HuH-7.5 (cell line): ENCODE data around the gene LEP.
"Not testable (repeated sequence)": the region's sequence is repeated elsewhere in the genome, so short reads cannot be mapped to it uniquely, and the experiment has no call there.

Experiments
- DNase-seq: peaks from one replicate; pipeline ENCODE4 v3.0.0; 2011; ENCODE audit warnings: low spot score

The LEP gene

DNA sequence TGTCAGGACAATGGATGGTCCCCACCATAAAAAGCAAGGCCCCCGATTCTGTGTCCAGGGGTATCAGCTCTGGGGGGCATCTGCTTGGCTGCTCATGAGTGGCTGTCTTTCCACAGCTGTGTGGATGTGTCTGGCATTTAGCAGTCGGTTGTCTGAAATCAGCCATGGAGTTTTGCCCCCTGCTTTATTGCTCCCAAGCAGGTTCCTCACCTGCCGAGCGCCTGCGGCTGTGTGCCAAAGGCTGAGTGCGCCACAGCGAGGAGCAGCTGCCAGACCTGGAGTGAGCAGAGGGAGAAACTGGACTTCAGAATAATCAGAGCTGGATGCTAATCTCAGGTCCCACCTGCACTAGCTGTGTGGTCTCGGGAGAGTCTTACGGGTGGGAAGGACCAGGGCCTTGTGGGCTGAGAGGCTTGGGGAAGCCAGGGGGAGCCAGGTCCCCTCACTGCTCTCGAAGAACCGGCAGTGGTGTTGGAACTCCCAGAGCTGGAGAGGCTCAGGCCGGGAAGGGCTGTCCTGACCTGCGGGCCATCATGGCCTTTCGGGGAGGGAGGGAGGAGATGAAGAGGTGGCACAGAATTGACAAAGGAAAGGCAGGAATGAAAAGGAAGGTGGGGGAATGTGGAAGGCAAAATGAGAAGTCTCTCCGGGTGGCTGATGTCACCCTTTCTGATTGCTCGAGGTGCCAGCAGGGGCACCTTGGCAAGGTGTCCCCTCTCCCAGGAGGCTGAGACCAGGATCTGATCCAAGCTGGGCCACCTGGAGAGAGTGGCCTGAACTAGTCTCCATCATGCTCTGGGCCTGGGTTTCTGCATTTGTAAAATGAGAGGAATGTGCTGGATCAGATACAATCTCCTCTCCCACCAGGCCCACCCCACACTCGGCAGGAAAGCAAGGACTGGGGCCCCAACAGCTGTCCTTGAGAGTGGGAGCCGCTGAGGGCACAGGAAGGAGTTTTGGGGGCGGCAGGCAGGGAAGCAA is 30.2 kb upstream of the LEP start:
- DNase-seq = no peak

DNA sequence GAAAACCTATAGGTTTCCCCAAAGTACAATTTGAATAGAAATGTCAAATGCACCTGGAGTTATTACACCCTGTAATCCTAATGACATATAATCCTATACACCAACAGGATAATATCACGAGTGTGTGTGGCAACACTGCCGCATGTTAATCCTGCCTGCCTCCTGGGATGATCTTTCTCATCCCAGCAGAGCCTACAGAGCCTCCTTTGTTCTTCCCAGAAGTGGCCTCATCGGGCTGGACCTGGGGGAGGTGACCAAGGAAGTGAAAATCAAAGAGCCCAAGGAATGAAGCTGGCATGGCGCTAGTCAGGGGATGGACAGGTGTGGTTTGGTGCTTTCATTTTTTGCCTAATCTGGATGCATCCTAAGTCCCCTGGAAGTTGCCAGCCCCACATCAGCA is 29.5 kb upstream of the LEP start:
- no peak for DNase-seq

DNA sequence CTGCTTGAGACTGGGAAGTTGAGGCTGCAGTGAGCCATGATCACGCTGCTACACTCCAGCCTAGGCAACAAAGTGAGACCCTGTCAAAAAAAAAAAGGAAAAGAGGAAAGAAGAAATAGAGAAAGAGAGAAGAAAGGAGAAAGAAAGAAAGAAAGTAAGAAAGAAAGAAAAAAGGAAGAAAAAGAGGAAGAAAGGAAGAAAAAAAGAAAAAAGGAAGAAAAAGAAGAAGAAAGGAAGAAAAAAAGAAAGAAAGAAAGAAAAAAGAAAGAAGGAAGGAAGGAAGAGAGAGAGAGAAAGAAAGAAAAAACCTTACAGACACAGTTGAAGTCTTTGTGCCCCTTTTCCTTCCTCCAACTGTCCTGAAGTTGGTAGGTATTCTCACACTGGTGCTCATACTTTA is 26.6 kb upstream of the LEP start:
- DNase-seq = no peak

DNA sequence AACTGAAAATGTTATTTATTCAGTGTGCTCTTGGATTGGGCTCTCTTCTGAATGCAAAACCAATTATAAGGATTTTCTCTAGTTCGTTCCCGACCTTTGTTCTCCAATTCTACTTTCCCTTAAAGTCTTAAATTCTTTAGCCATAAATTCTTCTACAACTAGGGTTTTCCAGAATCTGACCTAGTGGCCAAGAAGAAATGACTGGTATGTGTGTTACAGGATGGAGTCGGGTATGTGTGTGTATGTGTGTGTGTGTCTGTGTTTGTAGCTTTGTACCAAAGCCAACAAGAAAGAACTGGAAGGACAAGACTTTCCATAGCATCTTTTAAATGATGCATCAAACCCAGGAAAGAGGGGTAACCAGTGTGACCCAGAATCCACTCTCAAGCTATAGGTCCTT is 25.8 kb upstream of the LEP start:
- no peak for DNase-seq

DNA sequence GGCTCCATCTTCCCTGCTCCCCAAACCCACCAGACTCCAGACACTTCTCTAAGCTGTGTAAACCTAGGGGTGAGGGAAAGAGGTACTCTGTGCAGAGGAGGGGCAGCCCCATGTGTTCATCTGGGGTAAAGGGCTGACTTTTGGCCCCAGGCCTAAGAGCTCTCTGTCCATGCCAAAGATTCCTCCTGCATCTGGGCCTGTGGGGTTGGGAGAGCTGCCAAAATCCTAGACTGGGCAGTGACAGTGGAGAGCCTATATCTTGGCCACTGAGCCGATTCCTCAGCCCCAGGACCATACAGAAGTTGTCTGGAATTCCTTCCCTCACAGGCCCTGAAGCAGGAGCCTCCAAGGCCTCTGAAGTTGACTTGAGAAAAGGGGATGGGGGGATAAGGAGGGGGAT is 25.3 kb upstream of the LEP start:
- no peak for DNase-seq

DNA sequence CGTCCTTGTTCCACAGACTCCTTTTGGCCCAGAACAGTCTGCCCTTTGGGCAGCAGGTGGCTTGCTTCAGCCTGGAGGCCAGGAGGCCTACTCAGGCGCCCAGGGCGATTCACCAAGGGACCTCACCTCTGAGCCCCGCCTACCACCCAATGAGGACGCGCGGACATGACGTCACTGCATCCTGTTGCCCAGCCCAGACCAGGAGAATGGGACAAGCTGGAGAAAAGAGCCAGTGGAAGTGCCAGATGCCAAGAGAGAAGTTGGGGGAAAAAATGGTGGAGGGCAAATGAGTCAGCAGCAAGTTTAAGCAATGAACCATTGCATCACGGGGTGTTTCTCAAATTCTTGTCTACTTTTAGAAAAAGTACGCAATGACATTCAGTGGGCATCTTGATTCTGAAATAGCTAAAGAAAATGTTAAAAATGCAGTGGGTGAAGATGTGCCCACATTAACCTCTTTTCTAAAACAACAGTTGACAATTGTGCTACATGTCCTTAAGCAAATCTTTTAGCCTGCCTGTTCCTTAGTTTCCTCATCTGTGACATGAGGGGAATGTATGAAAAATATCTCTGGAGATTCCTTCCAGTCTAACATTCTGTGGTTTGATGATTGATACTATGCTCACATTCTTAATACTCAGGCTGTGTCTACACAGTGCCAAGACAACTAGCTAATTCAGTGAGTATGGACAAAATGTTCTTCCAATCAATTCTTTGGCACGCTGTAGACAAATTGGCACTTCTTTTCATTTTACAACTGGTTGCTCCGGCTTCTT is 23.9 kb upstream of the LEP start:
- no peak for DNase-seq

DNA sequence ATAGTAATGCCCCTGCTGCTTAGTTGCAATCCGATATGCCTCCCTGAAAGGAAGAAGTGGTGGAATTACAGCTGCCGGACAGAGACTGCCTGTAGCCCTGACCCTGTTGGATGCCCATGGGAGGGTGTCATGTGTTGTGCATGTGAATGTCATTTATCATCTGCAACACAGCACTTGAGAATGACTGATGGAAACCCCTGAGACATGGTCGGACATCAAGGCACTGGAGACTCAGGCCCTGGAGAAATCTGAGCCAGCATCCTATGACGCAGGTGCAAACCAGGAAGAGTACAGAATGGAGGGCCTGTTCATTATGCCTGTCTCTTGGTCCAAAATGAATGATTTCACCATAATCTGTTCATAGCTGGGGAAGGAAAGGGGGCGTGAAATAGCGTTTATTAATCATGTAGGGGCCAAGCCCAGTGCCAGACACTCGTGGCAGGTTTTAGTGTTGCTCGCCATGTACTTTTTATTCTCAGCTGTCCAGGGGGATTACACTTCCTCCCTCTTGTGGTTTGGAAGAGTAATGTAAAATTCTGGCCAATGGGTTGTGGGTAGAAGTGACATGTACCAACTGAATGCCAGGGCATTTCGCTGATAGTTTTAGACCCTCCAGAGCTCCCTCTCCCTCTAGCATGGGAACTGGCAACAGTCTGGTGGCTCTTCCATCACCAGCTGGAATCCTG is 23.0 kb upstream of the LEP start:
- no peak for DNase-seq

DNA sequence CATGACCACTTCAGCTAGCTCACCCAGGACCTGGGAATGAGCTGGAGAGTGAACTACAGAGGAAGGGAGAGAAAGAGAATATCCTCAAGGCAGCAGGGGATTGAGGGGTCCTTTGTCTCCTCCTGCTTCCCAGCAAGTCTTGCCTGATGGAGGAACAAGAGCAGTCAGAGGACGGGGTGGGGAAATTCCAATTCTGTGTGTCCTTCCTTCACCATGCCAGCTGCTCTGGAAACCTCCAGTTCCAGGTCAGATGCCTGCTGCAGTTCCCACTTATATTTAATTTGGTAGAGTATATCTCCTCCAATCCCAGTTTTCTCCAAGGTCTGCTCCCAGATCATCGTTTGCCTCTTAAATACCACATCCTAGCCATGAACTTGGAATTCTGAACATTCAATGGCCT is 21.4 kb upstream of the LEP start:
- DNase-seq = no peak

DNA sequence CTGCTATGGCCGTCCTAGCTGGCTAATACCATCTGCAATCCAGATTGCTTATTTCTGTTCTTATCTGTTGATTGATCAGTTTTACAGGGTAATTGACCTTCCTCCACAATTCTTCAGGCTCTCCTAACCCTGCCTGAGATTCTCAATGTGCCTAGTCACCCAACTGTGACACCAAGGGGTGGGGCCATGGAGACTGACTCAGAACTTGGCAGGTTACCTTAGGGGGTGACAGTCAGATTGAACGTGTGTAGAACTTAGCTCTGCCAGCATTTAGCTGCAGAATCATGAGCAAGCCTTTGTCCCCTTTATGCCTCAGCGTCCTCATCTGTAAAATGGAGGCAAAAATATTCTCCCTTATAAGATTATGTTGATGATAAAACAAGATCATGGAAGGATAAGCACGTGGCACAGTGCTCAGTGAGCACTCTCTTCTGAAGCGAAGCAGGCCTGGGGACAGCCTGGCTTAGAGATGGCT is 19.1 kb upstream of the LEP start:
- DNase-seq = no peak

DNA sequence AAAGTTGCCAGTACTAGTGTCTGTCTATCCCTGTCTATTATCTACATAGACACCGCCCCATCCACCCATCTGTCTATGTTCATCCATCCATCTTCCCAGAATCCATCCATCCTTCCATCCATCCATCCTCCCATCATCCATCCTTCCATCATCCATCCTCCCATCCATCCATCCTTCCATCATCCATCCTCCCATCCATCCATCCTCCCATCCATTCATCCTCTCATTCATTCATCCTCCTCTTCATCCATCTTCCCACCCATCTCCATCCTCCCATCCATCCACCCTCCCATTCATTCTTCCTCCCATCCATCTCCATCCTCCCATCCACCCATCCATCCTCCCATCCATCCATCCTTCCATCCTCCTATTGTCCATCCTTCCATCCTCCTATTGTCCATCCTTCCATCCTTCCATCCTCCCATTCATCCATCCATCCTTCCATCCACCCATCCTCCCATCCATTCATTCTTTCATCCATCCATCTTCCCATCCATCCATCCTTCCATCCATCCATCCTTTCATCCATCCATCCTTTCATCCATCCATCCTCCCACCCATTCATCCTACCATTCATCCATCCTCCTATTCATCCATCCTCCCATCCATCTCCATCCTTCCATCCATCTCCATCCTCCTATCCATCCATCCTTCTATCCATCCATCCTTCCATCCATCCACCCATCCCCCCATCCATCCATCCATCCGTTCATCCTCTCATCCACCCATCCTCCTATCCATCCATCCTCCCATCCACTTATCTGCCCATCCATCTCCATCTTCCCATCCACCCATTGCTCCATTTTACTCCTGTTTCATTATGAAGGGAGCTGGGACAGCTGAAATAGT is 14.7 kb upstream of the LEP start:
- no peak for DNase-seq

DNA sequence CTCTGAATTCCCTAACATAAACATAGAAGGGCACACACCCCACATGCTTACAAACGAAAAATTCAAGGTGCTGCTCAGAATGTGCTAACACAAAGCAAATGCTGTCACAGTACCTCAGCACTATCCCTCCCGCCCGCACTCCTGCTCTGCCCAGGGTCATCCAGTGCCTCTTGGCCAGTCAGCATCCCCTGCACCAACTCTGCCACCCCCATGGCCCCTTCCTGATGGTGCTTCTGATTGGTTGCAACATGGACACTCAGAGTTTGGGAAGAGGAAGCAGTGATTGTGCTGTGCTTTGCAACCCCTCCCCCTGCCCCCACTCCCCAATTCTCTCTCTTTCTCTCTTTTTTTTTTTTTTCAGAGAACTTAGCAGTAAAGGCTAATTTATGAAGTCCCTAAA is 13.8 kb upstream of the LEP start:
- DNase-seq = no peak

DNA sequence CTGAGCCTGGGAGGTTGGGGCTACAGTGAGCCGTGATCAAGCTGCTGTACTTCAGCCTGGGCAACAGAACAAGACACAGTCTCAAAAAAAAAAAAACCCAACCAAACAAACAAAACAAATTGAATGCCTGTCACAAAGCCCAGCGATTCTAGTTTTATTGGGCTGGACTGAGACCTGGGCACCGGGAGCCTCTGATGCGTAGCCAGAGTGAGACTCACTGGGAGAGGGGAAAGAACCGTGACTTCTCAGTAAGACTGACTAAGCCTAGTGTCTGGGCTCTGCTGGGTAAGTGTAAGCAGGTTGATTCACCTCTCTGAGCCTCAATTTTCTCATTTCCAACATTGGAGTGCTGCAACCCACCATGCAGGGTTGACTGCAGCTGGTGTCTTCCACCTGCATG is 10.1 kb upstream of the LEP start:
- DNase-seq = no peak

DNA sequence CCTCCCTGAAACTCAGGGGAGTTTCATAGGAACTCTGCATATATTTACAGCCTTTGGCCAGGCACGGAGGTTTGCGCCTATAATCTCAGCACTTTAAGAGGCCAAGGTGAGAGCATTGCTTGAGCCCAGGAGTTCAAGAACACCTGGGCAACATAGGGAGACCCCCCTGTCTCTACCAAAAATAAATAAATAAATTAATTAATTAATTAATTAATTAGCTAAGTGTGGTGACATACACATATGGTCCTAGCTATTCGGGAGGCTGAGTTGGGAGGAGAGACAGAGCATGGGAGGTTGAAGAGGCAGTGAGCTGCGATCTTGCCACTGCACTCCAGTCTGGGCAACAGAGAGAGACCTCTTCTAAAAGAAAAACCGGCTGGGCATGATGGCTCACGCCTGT is 9.4 kb upstream of the LEP start:
- no peak for DNase-seq

DNA sequence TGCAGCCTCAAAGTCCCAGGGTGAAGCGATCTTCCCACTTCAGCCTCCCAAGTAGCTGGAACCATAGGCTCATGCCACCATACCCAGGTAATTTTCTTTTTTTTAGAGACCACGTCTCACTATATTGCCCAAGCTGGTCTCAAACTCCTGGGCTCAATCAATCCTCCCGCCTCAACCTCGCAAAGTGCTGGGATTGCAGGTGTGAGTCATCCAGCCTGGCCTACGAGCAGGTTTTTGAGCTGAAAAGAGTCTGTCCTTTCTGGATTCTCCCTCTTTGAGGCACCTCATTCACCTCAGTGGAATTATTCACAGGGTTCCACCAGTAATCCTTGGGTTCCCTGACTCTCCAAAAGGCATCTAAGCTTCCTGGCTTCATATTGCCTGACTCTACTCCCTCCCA is 7.6 kb upstream of the LEP start:
- DNase-seq = no peak

DNA sequence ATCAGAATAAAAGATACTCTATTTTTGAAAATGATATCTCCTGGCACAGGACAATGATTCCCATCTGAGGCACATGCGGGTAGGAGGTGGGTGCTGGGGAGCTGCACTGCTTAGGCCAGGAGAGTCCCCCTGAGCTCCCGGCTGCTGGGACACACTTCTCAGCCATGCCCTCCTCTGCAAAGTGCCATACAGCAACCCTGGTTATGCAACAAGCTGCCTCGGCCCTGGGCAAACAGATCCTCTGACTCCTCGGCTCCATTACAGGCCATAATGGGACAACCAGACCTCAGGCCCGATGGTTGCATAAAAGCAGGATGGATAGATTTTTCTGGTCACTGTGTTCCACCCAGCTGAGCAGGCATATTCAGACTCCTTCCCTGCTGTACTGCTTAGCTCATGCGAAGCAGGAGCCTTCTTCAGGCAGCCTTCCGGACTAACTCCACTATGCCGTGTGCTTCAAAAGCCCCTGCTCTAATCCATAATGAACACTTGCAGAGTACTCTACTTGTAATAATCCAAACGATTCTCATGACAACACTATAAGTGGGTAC is 6.5 kb upstream of the LEP start:
- DNase-seq = no peak

DNA sequence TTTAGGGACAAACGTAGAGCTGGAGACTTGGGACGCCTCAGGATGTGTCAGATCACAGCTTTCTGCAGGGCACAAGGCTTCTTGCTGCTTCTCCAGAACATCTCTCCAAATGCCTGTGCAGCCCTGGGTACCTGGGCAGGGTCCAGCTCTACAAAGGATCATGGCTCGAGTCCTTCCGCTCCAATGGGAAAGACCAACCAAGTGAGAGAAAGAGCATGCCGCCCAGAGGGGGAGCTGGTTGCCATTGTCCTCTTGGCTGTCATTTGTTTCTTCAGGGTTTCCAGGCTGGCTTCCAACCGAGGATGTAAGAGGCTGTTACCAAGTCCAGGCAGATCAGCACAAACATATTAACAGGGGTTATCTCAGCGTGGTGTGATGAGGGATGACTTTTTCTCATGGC is 5.6 kb upstream of the LEP start:
- DNase-seq = no peak

DNA sequence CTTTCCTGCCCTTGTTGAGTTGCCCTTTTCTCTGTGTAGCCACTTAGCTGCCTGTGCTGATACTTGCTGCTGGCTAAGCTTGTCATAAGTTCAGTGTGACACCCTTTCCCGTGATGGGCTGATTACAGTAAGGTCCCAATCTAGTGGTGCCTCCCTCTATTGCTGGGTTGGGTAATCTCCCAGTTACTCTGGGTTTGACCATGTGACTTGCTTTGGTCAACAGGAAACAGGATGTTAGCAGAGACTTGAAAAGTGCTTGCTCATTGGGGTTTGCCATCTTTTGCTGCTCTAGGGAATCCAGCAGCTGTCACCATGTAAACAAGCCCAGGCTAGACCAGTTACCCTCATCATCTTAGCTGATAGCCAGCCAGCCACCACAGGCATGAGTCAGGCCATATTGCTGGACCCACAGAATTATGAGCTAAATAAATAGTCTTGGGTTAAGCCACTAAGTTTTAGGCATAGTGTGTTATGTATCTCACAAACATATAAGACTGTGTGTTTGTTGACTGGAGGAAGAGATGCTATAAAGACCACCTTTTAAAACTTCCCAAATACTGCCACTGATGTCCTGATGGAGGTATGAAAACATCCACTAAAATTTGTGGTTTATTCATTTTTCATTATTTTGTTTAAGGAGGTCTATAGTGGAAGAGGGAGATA is 4.0 kb upstream of the LEP start:
- DNase-seq = no peak

DNA sequence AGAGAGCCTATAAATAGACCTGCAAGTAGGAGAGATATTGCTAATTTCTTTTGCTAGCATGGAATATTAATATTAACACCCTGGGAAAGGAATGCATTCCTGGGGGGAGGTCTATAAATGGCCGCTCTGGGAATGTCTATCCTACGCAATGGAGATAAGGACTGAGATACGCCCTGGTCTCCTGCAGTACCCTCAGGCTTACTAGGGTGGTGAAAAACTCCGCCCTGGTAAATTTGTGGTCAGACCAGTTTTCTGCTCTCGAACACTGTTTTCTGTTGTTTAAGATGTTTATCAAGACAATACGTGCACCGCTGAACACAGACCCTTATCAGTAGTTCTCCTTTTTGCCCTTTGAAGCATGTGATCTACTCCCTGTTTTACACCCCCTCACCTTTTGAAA is 1.9 kb upstream of the LEP start:
- DNase-seq = not testable (repeated sequence)

DNA sequence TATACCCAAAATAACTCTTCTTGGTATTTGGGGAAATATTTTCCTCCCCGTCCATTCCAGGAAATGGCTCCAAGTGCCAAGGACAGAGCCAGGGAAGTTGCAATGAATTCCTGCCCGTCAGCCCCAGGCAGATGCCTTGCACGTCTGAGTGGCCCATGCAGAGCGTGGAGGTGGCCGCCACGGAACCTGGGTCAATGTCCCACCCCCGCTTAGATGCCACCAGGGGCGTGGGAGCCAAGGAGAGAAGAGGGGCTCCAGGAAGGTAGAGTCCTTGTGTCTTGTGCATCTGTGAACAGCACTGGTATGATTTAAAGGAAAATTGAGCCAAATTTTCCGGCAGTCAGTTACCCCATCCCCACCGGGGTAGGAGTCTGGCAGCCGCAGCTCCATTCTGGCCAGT is 1.6 kb downstream of the LEP start:
- no peak for DNase-seq

DNA sequence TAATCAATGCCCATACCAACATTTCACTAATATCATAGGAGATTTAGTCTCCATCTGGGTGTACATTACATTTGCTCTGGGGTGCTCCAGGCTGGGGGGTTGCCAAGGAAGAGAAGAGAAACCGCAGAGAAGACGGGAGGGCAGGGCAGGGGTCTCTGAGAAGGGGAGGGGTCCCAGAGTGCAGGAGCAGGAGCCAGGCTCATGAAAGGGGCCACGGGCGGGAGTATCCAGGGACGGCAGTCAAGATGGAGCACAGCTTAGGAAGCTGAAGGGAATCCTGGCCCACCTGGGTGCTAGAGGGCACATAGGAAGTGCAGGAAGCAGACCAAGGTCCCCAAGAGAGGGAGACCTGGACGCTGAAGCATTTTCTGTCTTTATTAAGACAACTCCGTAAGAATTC is 2.2 kb downstream of the LEP start:
- DNase-seq = no peak

DNA sequence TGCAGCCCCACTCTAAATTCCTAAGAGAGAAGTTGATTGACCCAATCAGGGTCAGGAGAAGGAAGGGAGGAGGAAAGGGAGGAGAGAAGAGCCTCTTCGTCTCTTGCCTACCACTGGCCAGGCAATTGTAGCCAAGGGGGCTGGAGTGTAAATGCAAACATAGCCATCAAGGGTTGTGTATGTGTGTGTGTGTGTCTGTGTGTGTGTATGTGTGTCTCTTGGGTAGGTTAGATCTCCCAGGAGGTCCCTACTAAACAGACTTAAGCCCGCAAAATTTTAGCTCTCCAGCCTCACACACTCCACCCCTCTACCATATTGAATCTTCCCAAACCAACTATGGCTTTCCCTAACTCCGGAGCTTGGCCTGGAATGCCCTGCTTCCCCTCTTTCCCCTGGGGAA is 3.8 kb downstream of the LEP start:
- no peak for DNase-seq
